ENCODE measurements around the gene ARHGEF39.

ARHGEF39 gene

GRCh38 chr9:35664531-35665470, at the start of gene ARHGEF39:
TSS of gene ARHGEF39 (minus strand) at chr9:35665195. CDS start at chr9:35665169, 26 bp downstream.
- DNase-seq (ENCODE audit: low read depth in 2 of 2): peak in 1 of 2 donors; percentile 68

GRCh38 chr9:35714123-35714522, 49.1 kb upstream of the ARHGEF39 start:
- DNase-seq (ENCODE audit: low read depth in 2 of 2): no peak

GRCh38 chr9:35713578-35713977, 48.6 kb upstream of the ARHGEF39 start:
- DNase-seq (ENCODE audit: low read depth in 2 of 2): no peak

- DNase-seq (ENCODE audit: low read depth in 2 of 2): no peak
Measured at GRCh38 chr9:35712762-35713400, 47.9 kb upstream of the ARHGEF39 start.

- DNase-seq (ENCODE audit: low read depth in 2 of 2): no peak
Measured at GRCh38 chr9:35711501-35712428, 46.8 kb upstream of the ARHGEF39 start.

- DNase-seq (ENCODE audit: low read depth in 2 of 2): no peak
Measured at GRCh38 chr9:35710818-35711500, 46.0 kb upstream of the ARHGEF39 start.

GRCh38 chr9:35708146-35708545, 43.2 kb upstream of the ARHGEF39 start:
- no peak for DNase-seq (ENCODE audit: low read depth in 2 of 2)

GRCh38 chr9:35706951-35707350, 42.0 kb upstream of the ARHGEF39 start:
- no peak for DNase-seq (ENCODE audit: low read depth in 2 of 2)

- DNase-seq (ENCODE audit: low read depth in 2 of 2): no peak
Measured at GRCh38 chr9:35705836-35706430, 40.9 kb upstream of the ARHGEF39 start.

GRCh38 chr9:35705372-35705771, 40.4 kb upstream of the ARHGEF39 start:
- no peak for DNase-seq (ENCODE audit: low read depth in 2 of 2)

GRCh38 chr9:35703906-35704672, 39.1 kb upstream of the ARHGEF39 start:
- no peak for DNase-seq (ENCODE audit: low read depth in 2 of 2)

- no peak for DNase-seq (ENCODE audit: low read depth in 2 of 2)
Measured at GRCh38 chr9:35702696-35703095, 37.7 kb upstream of the ARHGEF39 start.

- DNase-seq (ENCODE audit: low read depth in 2 of 2): no peak
Measured at GRCh38 chr9:35700942-35701341, 35.9 kb upstream of the ARHGEF39 start.

- DNase-seq (ENCODE audit: low read depth in 2 of 2): no peak
Measured at GRCh38 chr9:35700031-35700430, 35.0 kb upstream of the ARHGEF39 start.

- no peak for DNase-seq (ENCODE audit: low read depth in 2 of 2)
Measured at GRCh38 chr9:35698231-35698630, 33.2 kb upstream of the ARHGEF39 start.

GRCh38 chr9:35697486-35697885, 32.5 kb upstream of the ARHGEF39 start:
- no peak for DNase-seq (ENCODE audit: low read depth in 2 of 2)

- peak; percentile 21 to 36 for DNase-seq (ENCODE audit: low read depth in 2 of 2)
Measured at GRCh38 chr9:35696520-35697215, 31.7 kb upstream of the ARHGEF39 start.

- DNase-seq (ENCODE audit: low read depth in 2 of 2): no peak
Measured at GRCh38 chr9:35695943-35696401, 31.0 kb upstream of the ARHGEF39 start.

- no peak for DNase-seq (ENCODE audit: low read depth in 2 of 2)
Measured at GRCh38 chr9:35691757-35692301, 26.8 kb upstream of the ARHGEF39 start.

All from activated CD4-positive, alpha-beta T cell treated with anti-CD3 and anti-CD28 coated beads for 24 hours (primary cell).